GM12878 (cell line): ENCODE measurements around the gene RFFL. TPM values are rescaled to one million over a fixed set of nuclear protein-coding genes. Genes with fewer than 3 reads are reported as not detected.
A peak's percentile ranks its signal among the peaks of the same experiment; 100 is the strongest.

Experiments
- ATAC-seq: fragments of 200-7000 bp; cut with Tn5 transposase; 3 replicates; pipeline ENCODE4 v1.9.1; 2020; ENCODE audit warnings: mild to moderate bottlenecking, moderate library complexity
- BruUV-seq: library from RNA; stranded (reverse); fragments of 400-500 nt; replicated peaks from 2 replicates; lab custom pipeline; 2021; lab: Mats Ljungman, UMichigan
- CTCF ChIA-PET: fragments of 300-600 bp; sonication (Branson Sonifier 250); formaldehyde crosslinking; extraction: SDS; loops from one replicate; lab custom pipeline; 2021; ENCODE audit warnings: inconsistent platforms; lab: Yijun Ruan, JAX
- POLR2A ChIA-PET: fragments of 350-600 bp; formaldehyde crosslinking; extraction: SDS; loops from one replicate; lab custom pipeline; 2021; ENCODE audit warnings: inconsistent platforms; lab: Charles Lee
- RAD21 ChIA-PET: fragments of 300-600 bp; sonication (Branson Sonifier 250); formaldehyde crosslinking; loops from one replicate; lab custom pipeline; 2023; ENCODE audit warnings: antibody characterized with exemption; ENCODE audit not compliant: unreplicated experiment; lab: Charles Lee
- SMC1A ChIA-PET: fragments of 300-600 bp; sonication (Branson Sonifier 250); formaldehyde crosslinking; loops from one replicate; lab custom pipeline; 2023; ENCODE audit not compliant: unreplicated experiment, uncharacterized antibody; lab: Charles Lee
- DNase-seq: peaks from one replicate; pipeline ENCODE4 v3.0.0-alpha.2; 2011; ENCODE audit warnings: low read depth, low spot score
- FAIRE-seq: peaks from 3 replicates; lab custom pipeline; 2011; peaks lifted over from hg19 to GRCh38; lab: Jason Lieb, UNC
- H2AFZ ChIP-seq: 2 replicates; pipeline ENCODE4 v1.6.0; 2011; ENCODE audit warnings: low read depth, low read length, control low read depth; ENCODE audit not compliant: control insufficient read depth
- H3K27ac ChIP-seq: 2 replicates; pipeline ENCODE4 v1.5.1; 2011; ENCODE audit warnings: control low read depth; ENCODE audit not compliant: control insufficient read depth, insufficient read depth
- H3K27me3 ChIP-seq, 2 experiments: replicated peaks in 1 of 2; 2 replicates each; pipeline versions ENCODE4 v1.6.0 to v1.6.1; 2011; ENCODE audit warnings: low read length in 1 of 2; ENCODE audit not compliant: control insufficient read depth in 2 of 2, insufficient read depth in 2 of 2
- H3K36me3 ChIP-seq, 2 experiments: 2 replicates each; pipeline ENCODE4 v1.5.1; 2011; ENCODE audit warnings: low read length in 1 of 2; ENCODE audit not compliant: control insufficient read depth in 2 of 2, insufficient read depth in 2 of 2
- H3K4me1 ChIP-seq: 2 replicates; pipeline ENCODE4 v1.6.1; 2011; ENCODE audit warnings: mild to moderate bottlenecking, low read length, moderate library complexity, mixed read lengths; ENCODE audit not compliant: control insufficient read depth, insufficient read depth
- H3K4me2 ChIP-seq: 2 replicates; pipeline ENCODE4 v1.6.0; 2011; ENCODE audit warnings: control low read depth; ENCODE audit not compliant: control insufficient read depth, insufficient read depth
- H3K4me3 ChIP-seq: fragments of 200-600 bp; sonication (generic); 2 replicates; pipeline ENCODE4 v1.5.1; 2016
- H3K79me2 ChIP-seq: 2 replicates; pipeline ENCODE4 v1.6.0; 2011; ENCODE audit warnings: low read length; ENCODE audit not compliant: control insufficient read depth, insufficient read depth
- H3K9ac ChIP-seq: 2 replicates; pipeline ENCODE4 v1.8.0; 2011; ENCODE audit warnings: low read length, control low read depth, mixed read lengths; ENCODE audit not compliant: control insufficient read depth, insufficient read depth
- H3K9me3 ChIP-seq: replicated peaks from 3 replicates; pipeline ENCODE4 v1.5.1; 2011; ENCODE audit warnings: mild to moderate bottlenecking, low read length; ENCODE audit not compliant: control insufficient read depth, insufficient read depth
- H4K20me1 ChIP-seq: 2 replicates; pipeline ENCODE4 v1.6.0; 2011; ENCODE audit not compliant: control insufficient read depth, insufficient read depth
- BMI1 ChIP-seq: fragments of 450-650 bp; IDR thresholded peaks from 2 replicates; pipeline ENCODE4 v1.6.1; 2016; ENCODE audit warnings: mild to moderate bottlenecking, moderate library complexity, borderline replicate concordance
- EP300 ChIP-seq, 2 experiments: fragments of 150-350 bp in 1 of 2; IDR thresholded peaks; 2 replicates each; pipeline ENCODE4 v1.6.1; 2011 to 2012; ENCODE audit warnings: low read depth in 2 of 2, low read length in 2 of 2, borderline replicate concordance in 1 of 2, improper control_type of control experiment in 1 of 2, inconsistent platforms in 1 of 2; ENCODE audit not compliant: control insufficient read depth in 1 of 2
- FOXM1 ChIP-seq: IDR thresholded peaks from 2 replicates; pipeline ENCODE4 v1.6.1; 2012; ENCODE audit warnings: low read depth, mild to moderate bottlenecking, inconsistent platforms, low read length, moderate library complexity
- RUNX3 ChIP-seq: IDR thresholded peaks from 2 replicates; pipeline ENCODE4 v1.6.1; 2012; ENCODE audit warnings: low read length, inconsistent platforms
- YY1 ChIP-seq: IDR thresholded peaks from 2 replicates; pipeline ENCODE4 v1.6.1; 2011; ENCODE audit warnings: low read depth, mild to moderate bottlenecking, low read length
- WGBS: methylation state at CpG from one replicate; pipeline ENCODE4 v1.1.6; 2016; ENCODE audit warnings: low lambda C conversion rate; ENCODE audit not compliant: insufficient replicate concordance, insufficient coverage; ENCODE audit errors: missing lambda C conversion rate; 5-methylcytosine and 5-hydroxymethylcytosine counted together
- in situ Hi-C: fragments of 300-500 bp; cut with MboI; formaldehyde crosslinking; loops from 9 replicates; pipeline ENCODE4 v1.14.3; 2018; ENCODE audit warnings: mixed read lengths
- intact Hi-C: fragments of 100-400 bp; cut with micrococcal nuclease; formaldehyde crosslinking; loops from one replicate; pipeline ENCODE4 v1.14.2; 2022; ENCODE audit not compliant: unreplicated experiment
- polyA plus RNA-seq, 11 experiments: library from polyadenylated mRNA; depleted of rRNA in 4 of 11; unstranded in 6 of 11; stranded (reverse) in 5 of 11; fragments of >200 nt; fragmentation: Nextera tagmentation in 4 of 11; fragmentation: Illumina TruSeq in 1 of 11; extraction: Ambion mirVana in 4 of 11; extraction: Trizol in 1 of 11; gene quantifications; 1 replicate in 1 of 11; 2 replicates in 10 of 11; pipeline versions ENCODE4 v1.2.1 to v1.2.3, GENCODE V29; 2011 to 2016; ENCODE audit warnings: inconsistent platforms in 2 of 11, missing spikeins in 2 of 11, low read depth in 1 of 11
- total RNA-seq, 4 experiments: library from RNA; depleted of rRNA in 3 of 4; stranded (reverse); fragments of >200 nt in 3 of 4; fragmentation: Illumina TruSeq in 1 of 4; extraction: Trizol in 1 of 4; gene quantifications; 2 replicates each; pipeline versions ENCODE4 v1.2.1 to v1.2.3, GENCODE V29; 2013 to 2021

The RFFL gene
- total and polyA plus RNA-seq, 10 of the 15 experiments (the other 5 are each of a cell fraction or from before 2014, with no cell fraction given) = 4.7 to 56.1 (median 26.9) TPM

GRCh38 chr17:34990921-34991365 is 72.6 kb downstream of the RFFL start:
- H3K4me2 ChIP-seq = 0 out of 2 replicates have a peak overlapping the region, but pooled peaks have one; percentile 25
- BruUV-seq = no TSS peak
- H3K36me3 ChIP-seq = peaks cover 11 to 23% of the 10 kb centered on the region in 2 experiments; a peak in 3 of 4 replicates
- H3K27ac ChIP-seq = no peak overlapping the region
- RAD21 ChIA-PET = interaction anchor here (0.6 to 1.3 kb wide), 4 partner anchors 9 to 448 kb away, joined by 3 read pairs; no protein-coding TSS in a partner anchor
- FAIRE-seq (no peak), ATAC-seq (no peak), DNase-seq (no peak)
- CTCF ChIA-PET = interaction anchor here (0.7 to 2.3 kb wide), 4 partner anchors 9 to 756 kb away, joined by 3 to 11 read pairs (median 6); no protein-coding TSS in a partner anchor
- H3K9ac ChIP-seq = no peak overlapping the region
- no peaks in the 10 kb centered on the region for H3K27me3 ChIP-seq
- TF ChIP-seq RUNX3 = peak; percentile 62
- TF ChIP-seq EP300 (IDR thresholded peaks at IDR 0.05; ENCODE audit: borderline replicate concordance in 1 of 2, control insufficient read depth in 1 of 2, low read depth in 2 of 2, low read length in 2 of 2) = no peak
- intact Hi-C loops (no loop called here), in situ Hi-C loops (no loop called here)
- POLR2A ChIA-PET = interaction anchor here (0.6 to 1.1 kb wide), 2 partner anchors 9 to 72 kb away, joined by 3 to 4 read pairs; no protein-coding TSS in a partner anchor
- WGBS = 88% methylated on average over 6 of the region's 6 CpGs
- SMC1A ChIA-PET = interaction anchor here (0.7 to 2.4 kb wide), 8 partner anchors 9 to 130 kb away, joined by 3 to 13 read pairs (median 3); no protein-coding TSS in a partner anchor
- H3K79me2 ChIP-seq = no peaks in the 10 kb centered on the region
- H3K9me3 ChIP-seq = no peaks in the 10 kb centered on the region
- no peak overlapping the region for H3K4me3 ChIP-seq
- peaks cover 3% of the 10 kb centered on the region; the same call in 1 of the 2 replicates for H3K4me1 ChIP-seq
- no peak overlapping the region for H2AFZ ChIP-seq
- H4K20me1 ChIP-seq = no peaks in the 10 kb centered on the region

GRCh38 chr17:34989473-34989872 is 74.0 kb downstream of the RFFL start:
- FAIRE-seq = no peak
- no peak overlapping the region for H3K27ac ChIP-seq
- H3K4me3 ChIP-seq = no peak overlapping the region
- no TSS peak for BruUV-seq
- H3K27me3 ChIP-seq = no peaks in the 10 kb centered on the region
- no peaks in the 10 kb centered on the region for H3K79me2 ChIP-seq
- H3K9ac ChIP-seq = no peak overlapping the region
- no peak overlapping the region for H2AFZ ChIP-seq
- peaks cover 15 to 18% of the 10 kb centered on the region in 2 experiments; a peak in 3 of 4 replicates for H3K36me3 ChIP-seq
- TF ChIP-seq BMI1 (no peak), FOXM1 (no peak), YY1 (no peak)
- no peak for ATAC-seq
- RAD21 ChIA-PET = no interaction called here
- DNase-seq = no peak
- peaks cover 3% of the 10 kb centered on the region; the same call in 1 of the 2 replicates for H3K4me1 ChIP-seq
- POLR2A ChIA-PET = interaction anchor here (0.7 kb wide), 1 partner anchor 97 kb away, joined by 3 read pairs; no protein-coding TSS in a partner anchor
- CTCF ChIA-PET = interaction anchor here (1.3 kb wide), 1 partner anchor 129 kb away, joined by 5 read pairs; no protein-coding TSS in a partner anchor
- intact Hi-C loops = loop anchor here (10.0 kb wide), 1 partner anchor 565 kb away; no protein-coding TSS in a partner anchor
- no peak overlapping the region for H3K4me2 ChIP-seq
- in situ Hi-C loops = no loop called here
- 93% methylated on average over 10 of the region's 10 CpGs for WGBS
- no peaks in the 10 kb centered on the region for H3K9me3 ChIP-seq
- H4K20me1 ChIP-seq = no peaks in the 10 kb centered on the region
- SMC1A ChIA-PET = no interaction called here
